GM13976 (cell line): Measurements from ENCODE around the gene MBD3.

Experiments used
- DNase-seq: peaks from one replicate; pipeline ENCODE4 v3.0.0; 2012; ENCODE audit warnings: low spot score
- CTCF ChIP-seq: IDR thresholded peaks from 2 replicates; pipeline ENCODE4 v1.5.1; 2012; ENCODE audit warnings: borderline replicate concordance, mild to moderate bottlenecking; ENCODE audit not compliant: insufficient read depth; ENCODE audit errors: extremely low read depth, missing control alignments, control extremely low read depth
- in situ Hi-C: fragments of 300-500 bp; cut with MboI; formaldehyde crosslinking; loops from one replicate; pipeline ENCODE4 v1.12.0; 2022; ENCODE audit warnings: low sequenced_read_pairs, mixed read lengths, inconsistent platforms; ENCODE audit not compliant: unreplicated experiment

The MBD3 gene

GRCh38 chr19:1632462-1633268, 40.0 kb upstream of the MBD3 start:
- no peak for TF ChIP-seq CTCF
- DNase-seq: no peak
- in situ Hi-C loops: no loop called here

GRCh38 chr19:1631557-1632100, 39.0 kb upstream of the MBD3 start:
- in situ Hi-C loops: no loop called here
- TF ChIP-seq CTCF: no peak
- DNase-seq: no peak

GRCh38 chr19:1630811-1631210, 38.1 kb upstream of the MBD3 start:
- in situ Hi-C loops: no loop called here
- no peak for DNase-seq
- no peak for TF ChIP-seq CTCF

- no peak for TF ChIP-seq CTCF
Measured at GRCh38 chr19:1630012-1630411, 37.3 kb upstream of the MBD3 start.

GRCh38 chr19:1629256-1629808, 36.7 kb upstream of the MBD3 start:
- TF ChIP-seq CTCF: no peak
- DNase-seq: no peak
- in situ Hi-C loops: no loop called here

More at GRCh38 chr19:1630012-1630411, 37.3 kb upstream of the MBD3 start:
- in situ Hi-C loops: no loop called here
- DNase-seq: no peak

- TF ChIP-seq CTCF: no peak
- no peak for DNase-seq
- in situ Hi-C loops: no loop called here
Measured at GRCh38 chr19:1627194-1627593, 34.5 kb upstream of the MBD3 start.
